Transverse colon (tissue), 4 donors: ENCODE results near the gene SP2. TPM values are rescaled to one million over a fixed set of nuclear protein-coding genes. Genes with fewer than 3 reads are reported as not detected.

Source experiments
- DNase-seq: peaks from one replicate; pipeline ENCODE4 v3.0.0-alpha.2; 2019
- H3K27ac ChIP-seq, 4 donors: fragments of 200-600 bp; sonication (generic); 2 replicates each; pipeline ENCODE4 v1.5.1; 2016 to 2018; ENCODE audit warnings: inconsistent platforms in 4 of 4
- H3K27me3 ChIP-seq: fragments of 200-600 bp; sonication (generic); 2 replicates; pipeline ENCODE4 v1.5.1; 2017; ENCODE audit warnings: inconsistent platforms
- H3K36me3 ChIP-seq, 4 donors: fragments of 200-600 bp; sonication (generic); 2 replicates each; pipeline ENCODE4 v1.5.1; 2017 to 2019; ENCODE audit warnings: inconsistent platforms in 4 of 4
- H3K4me1 ChIP-seq, 4 donors: fragments of 200-600 bp; sonication (generic); 2 replicates each; pipeline ENCODE4 v1.5.1; 2017 to 2020; ENCODE audit warnings: inconsistent platforms in 4 of 4
- H3K4me3 ChIP-seq, 4 donors: fragments of 200-600 bp; sonication (generic); 1 replicate in 1 of 4; 2 replicates in 3 of 4; pipeline versions ENCODE4 v1.5.1 to v1.6.1; 2017 to 2019; ENCODE audit warnings: inconsistent platforms in 4 of 4
- H3K9me3 ChIP-seq, 2 donors: fragments of 200-600 bp; sonication (generic); 2 replicates each; pipeline ENCODE4 v1.5.1; 2017 to 2019; ENCODE audit warnings: inconsistent platforms in 2 of 2
- EP300 ChIP-seq: sonication (generic); formaldehyde crosslinking; IDR thresholded peaks from one replicate; pipeline ENCODE4 v1.6.1; 2017; ENCODE audit warnings: antibody characterized with exemption, low read depth
- POLR2A ChIP-seq: fragments of 450-650 bp; IDR thresholded peaks from one replicate; pipeline ENCODE4 v1.6.1; 2016; ENCODE audit warnings: antibody characterized with exemption, mild to moderate bottlenecking, moderate library complexity
- POLR2AphosphoS5 ChIP-seq, 3 donors: sonication (generic); formaldehyde crosslinking; IDR thresholded peaks; one replicate each; pipeline ENCODE4 v1.6.1; 2016; ENCODE audit warnings: antibody characterized with exemption in 3 of 3
- WGBS, 2 donors: methylation state at CpG; one replicate each; pipeline ENCODE4 v1.1.5; 2018; ENCODE audit warnings: low coverage in 1 of 2; 5-methylcytosine and 5-hydroxymethylcytosine counted together
- in situ Hi-C, 4 donors: fragments of 200-750 bp; cut with MboI; loops; one replicate each; pipeline versions ENCODE4 v1.15.0 to v1.15.1; 2017; ENCODE audit warnings: low sequenced_read_pairs in 3 of 4, low pct_ligation_motif_present in 1 of 4, low pct_unique_long_range_greater_than_20kb in 1 of 4
- intact Hi-C: fragments of 100-400 bp; cut with DNase I; formaldehyde crosslinking; loops from one replicate; pipeline ENCODE4 v1.15.1; 2023; ENCODE audit warnings: low total_unique reads
- total RNA-seq, 4 donors: library from RNA; depleted of rRNA; stranded (reverse); fragments of >200 nt; gene quantifications; one replicate each; pipeline ENCODE4 v1.1.0, GENCODE V29; 2016
- TF ChIP-seq, protein P1 (sequence below), 5 experiments: fragments of 200-600 bp in 3 of 5; fragments of 450-650 bp in 2 of 5; sonication (generic) in 3 of 5; IDR thresholded peaks; 1 replicate in 2 of 5; 2 replicates in 3 of 5; pipeline ENCODE4 v1.5.1; 2016 to 2017; ENCODE audit warnings: antibody characterized with exemption in 5 of 5, inconsistent platforms in 3 of 5, mild to moderate bottlenecking in 2 of 5, moderate library complexity in 1 of 5

SP2 gene
- total RNA-seq, 4 donors from 2014 or later: 8.3 to 22.1 (median 17.4) TPM

DNA sequence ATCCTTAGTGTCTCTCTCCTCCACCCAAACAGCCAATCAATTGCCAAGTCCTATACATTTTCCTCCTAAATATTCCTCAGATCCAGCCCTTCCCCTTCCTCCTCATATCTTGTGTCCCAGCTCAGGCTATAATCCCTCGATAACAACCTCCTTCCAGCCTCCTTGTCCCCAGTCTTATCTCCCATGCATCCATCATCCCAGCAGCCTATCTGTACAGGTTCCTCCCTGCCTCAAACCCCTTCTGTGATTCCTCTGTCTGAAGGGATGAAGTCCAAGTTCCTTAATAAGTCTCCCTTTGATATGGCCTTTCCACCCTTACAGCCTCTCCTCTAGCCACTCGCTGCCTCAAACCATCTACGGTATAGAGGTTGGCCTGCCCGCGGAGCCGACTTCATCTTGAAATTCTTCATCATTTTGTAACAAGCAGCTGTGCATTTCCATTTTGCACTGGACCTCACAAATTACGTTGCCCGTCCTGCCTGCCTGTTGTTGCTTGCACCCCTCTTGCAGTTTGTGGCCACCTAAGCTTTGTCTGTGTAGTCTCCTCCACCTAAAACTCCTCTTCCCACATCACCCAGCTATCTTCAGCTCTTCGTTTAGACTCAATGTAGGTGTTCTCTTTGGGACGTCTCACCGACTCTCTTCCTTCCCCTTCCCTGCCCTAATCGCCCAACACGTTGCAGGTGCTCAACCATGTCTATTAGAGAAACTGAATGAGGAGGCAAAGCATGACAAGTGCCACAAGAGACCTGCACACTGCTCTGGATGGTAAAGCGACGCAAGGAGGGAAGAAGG is 74.1 kb downstream of the SP2 start:
- intact Hi-C loops (no loop called here), in situ Hi-C loops (loop anchor here in 1 of 4 donors (25.0 kb wide), 1 partner anchor 133 kb away; the partner anchor contains the start of genes LRRC46, MRPL10 and SCRN2)
- no peak for DNase-seq
- H3K4me3 ChIP-seq: peak overlapping the region; percentile 14 to 89 (median 39)
- WGBS, 2 donors: 47 to 80% methylated on average over 7 to 15 of the region's 15 CpGs
- H3K36me3 ChIP-seq: peaks cover 0 to 10% (median 4%) of the 10 kb centered on the region in 4 donors
- H3K4me1 ChIP-seq: peaks cover 26 to 66% (median 44%) of the 10 kb centered on the region in 4 donors
- TF ChIP-seq EP300: no peak
- H3K9me3 ChIP-seq: no peaks in the 10 kb centered on the region
- H3K27me3 ChIP-seq: no peaks in the 10 kb centered on the region
- H3K27ac ChIP-seq: peak overlapping the region; percentile 44 to 88 (median 65)

DNA sequence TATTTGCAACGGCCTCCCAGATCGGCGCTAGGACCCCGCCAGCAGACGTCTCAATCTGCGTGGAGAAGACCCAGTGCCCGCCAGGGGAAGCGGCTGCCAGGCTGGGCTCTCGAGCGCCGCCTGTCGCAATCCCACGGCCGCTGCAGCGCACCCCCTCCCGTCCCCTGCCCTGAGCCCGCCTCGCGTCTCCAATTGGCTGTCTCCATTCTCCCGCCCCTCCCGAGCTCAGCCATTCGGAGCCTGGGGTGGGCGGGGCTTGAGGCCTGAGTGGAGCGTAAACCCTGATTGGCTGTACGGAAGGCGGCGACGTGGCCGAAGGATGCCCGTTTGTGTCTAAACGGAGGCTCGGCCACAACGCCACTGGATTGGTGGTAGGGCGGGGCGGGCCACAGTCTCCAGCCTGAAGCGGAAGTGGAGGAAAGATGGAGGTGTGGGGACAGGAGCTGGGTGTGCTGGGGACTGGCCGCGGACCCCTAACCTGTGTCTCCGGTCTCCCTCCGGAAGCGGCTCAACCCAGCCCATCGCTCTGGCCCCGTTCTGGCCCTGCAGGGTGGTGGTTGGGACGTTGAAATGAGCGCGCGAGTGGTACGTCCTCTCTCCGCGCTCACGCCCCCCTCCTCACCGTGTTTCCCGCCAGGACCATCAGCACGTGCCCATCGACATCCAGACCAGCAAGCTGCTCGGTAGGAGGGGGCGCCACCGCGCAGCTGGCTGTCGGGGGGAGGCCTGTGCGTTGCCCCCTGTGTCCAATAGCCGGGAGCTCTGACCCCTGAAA is 74.9 kb downstream of the SP2 start, which contains the start of gene CDK5RAP3:
Gene CDK5RAP3 (plus strand): TSS at position 389 of the 775 bp plus-strand sequence. CDS start 34 bp downstream, at position 423.
- H3K27me3 ChIP-seq: no peaks in the 10 kb centered on the region
- intact Hi-C loops: no loop called here
- TF ChIP-seq POLR2AphosphoS5 (IDR thresholded peaks at IDR 0.05) (peak; percentile 85 to 93 (median 88)), EP300 (no peak), POLR2A (peak; percentile 78)
- TF ChIP-seq, protein P1, sequence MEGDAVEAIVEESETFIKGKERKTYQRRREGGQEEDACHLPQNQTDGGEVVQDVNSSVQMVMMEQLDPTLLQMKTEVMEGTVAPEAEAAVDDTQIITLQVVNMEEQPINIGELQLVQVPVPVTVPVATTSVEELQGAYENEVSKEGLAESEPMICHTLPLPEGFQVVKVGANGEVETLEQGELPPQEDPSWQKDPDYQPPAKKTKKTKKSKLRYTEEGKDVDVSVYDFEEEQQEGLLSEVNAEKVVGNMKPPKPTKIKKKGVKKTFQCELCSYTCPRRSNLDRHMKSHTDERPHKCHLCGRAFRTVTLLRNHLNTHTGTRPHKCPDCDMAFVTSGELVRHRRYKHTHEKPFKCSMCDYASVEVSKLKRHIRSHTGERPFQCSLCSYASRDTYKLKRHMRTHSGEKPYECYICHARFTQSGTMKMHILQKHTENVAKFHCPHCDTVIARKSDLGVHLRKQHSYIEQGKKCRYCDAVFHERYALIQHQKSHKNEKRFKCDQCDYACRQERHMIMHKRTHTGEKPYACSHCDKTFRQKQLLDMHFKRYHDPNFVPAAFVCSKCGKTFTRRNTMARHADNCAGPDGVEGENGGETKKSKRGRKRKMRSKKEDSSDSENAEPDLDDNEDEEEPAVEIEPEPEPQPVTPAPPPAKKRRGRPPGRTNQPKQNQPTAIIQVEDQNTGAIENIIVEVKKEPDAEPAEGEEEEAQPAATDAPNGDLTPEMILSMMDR (IDR thresholded peaks at IDR 0.05): peak; percentile 86 to 100 (median 98)

DNA sequence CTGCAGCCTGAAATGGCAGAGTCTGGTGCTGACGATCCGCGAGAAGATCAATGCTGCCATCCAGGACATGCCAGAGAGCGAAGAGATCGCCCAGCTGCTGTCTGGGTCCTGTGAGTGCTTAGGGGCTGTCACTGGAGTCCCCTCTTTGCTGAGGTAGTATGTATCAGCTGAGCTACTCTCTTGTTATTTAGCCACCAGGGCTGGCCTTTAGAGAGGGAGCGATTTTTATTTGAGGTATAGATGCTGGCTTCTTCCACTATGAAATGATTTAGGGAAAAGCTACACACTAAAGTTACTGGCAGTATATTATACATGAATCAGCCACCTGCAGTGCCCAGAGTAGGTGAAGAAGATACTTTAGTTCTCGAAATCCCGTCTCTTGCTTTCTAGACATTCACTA is 77.5 kb downstream of the SP2 start:
- in situ Hi-C loops: loop anchor here in 1 of 4 donors (25.0 kb wide), 1 partner anchor 136 kb away; the partner anchor contains the start of genes LRRC46, MRPL10 and SCRN2

More for the DNA sequence above, 74.9 kb downstream of the SP2 start, which contains the start of gene CDK5RAP3:
- peak; percentile 100 for DNase-seq
- Histone ChIP-seq H3K4me3 (peak within 1 kb of the TSS; percentile 63 to 96 (median 77)), H3K4me1 (peaks cover 20 to 58% (median 37%) of the 10 kb centered on the region in 4 donors), H3K27ac (peak within 1 kb of the TSS; percentile 79 to 91 (median 88)), H3K36me3 (peaks cover 0 to 16% (median 5%) of the 10 kb centered on the region in 4 donors), H3K9me3 (no peaks in the 10 kb centered on the region)
- 1% methylated on average over 51 of the region's 62 CpGs; no CpG with 5 or more reads in 1 of the 2 donors for whole genome bisulfite sequencing, 2 donors
- in situ Hi-C loops: loop anchor here in 1 of 4 donors (25.0 kb wide), 1 partner anchor 134 kb away; the partner anchor contains the start of genes LRRC46, MRPL10 and SCRN2

DNA sequence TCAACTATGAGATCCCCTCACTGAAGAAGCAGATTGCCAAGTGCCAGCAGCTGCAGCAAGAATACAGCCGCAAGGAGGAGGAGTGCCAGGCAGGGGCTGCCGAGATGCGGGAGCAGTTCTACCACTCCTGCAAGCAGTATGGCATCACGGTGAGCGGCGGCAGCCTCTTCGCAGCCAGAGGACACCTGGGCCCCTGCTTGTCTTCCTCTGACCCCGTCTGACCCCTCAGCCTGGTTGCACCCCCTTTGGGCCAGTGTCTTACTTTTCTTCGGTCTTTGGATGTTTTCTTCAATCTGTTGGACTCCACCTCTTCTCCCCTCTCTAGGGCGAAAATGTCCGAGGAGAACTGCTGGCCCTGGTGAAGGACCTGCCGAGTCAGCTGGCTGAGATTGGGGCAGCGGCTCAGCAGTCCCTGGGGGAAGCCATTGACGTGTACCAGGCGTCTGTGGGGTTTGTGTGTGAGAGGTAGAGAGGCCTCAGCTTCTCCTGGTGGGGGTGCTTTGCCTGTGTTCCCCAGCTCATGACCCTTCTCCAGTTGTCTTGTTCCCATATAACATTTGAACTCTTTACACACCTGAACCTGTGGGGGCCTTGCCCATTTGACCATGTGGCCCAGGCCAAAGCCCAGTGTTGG is 79.3 kb downstream of the SP2 start:
- intact Hi-C loops: no loop called here
- H3K27ac ChIP-seq: no peak overlapping the region
- WGBS, 2 donors: 83 to 93% methylated on average over 3 to 15 of the region's 15 CpGs

More for the DNA sequence above, 77.5 kb downstream of the SP2 start:
- TF ChIP-seq POLR2AphosphoS5 (IDR thresholded peaks at IDR 0.05) (no peak), EP300 (no peak), POLR2A (no peak)
- TF ChIP-seq, protein P1 (IDR thresholded peaks at IDR 0.05): no peak
- no peak overlapping the region for H3K27ac ChIP-seq
- no peaks in the 10 kb centered on the region for H3K27me3 ChIP-seq
- no peak overlapping the region for H3K4me3 ChIP-seq
- H3K4me1 ChIP-seq: peaks cover 13 to 32% (median 21%) of the 10 kb centered on the region in 4 donors
- no peak for DNase-seq
- peaks cover 0 to 26% (median 9%) of the 10 kb centered on the region in 4 donors for H3K36me3 ChIP-seq
- no peaks in the 10 kb centered on the region for H3K9me3 ChIP-seq
- 83 to 98% methylated on average over 2 to 8 of the region's 8 CpGs for WGBS, 2 donors
- intact Hi-C loops: no loop called here

More for the DNA sequence above, 79.3 kb downstream of the SP2 start:
- in situ Hi-C loops: no loop called here
- no peaks in the 10 kb centered on the region for H3K27me3 ChIP-seq
- no peak for DNase-seq
- TF ChIP-seq POLR2A (no peak), EP300 (no peak), POLR2AphosphoS5 (IDR thresholded peaks at IDR 0.05) (no peak)
- TF ChIP-seq, protein P1 (IDR thresholded peaks at IDR 0.05): no peak
- no peaks in the 10 kb centered on the region for H3K9me3 ChIP-seq
- H3K36me3 ChIP-seq: peaks cover 0 to 39% (median 14%) of the 10 kb centered on the region in 4 donors
- no peak overlapping the region for H3K4me3 ChIP-seq
- H3K4me1 ChIP-seq: peaks cover 12 to 18% (median 15%) of the 10 kb centered on the region in 4 donors
